Keratinocyte (primary cell): ENCODE results near the gene ETNK1.

ENCODE experiments used
- CTCF ChIP-seq, 3 experiments: IDR thresholded peaks in 1 of 3; conservative IDR thresholded peaks in 1 of 3; optimal IDR thresholded peaks in 1 of 3; 2 replicates in 2 of 3; 3 replicates in 1 of 3; pipeline versions ENCODE3 to v1.5.1; 2011; ENCODE audit warnings: low read length in 3 of 3, mild to moderate bottlenecking in 3 of 3, moderate library complexity in 2 of 3, control low read depth in 1 of 3, inconsistent platforms in 1 of 3; ENCODE audit not compliant: insufficient read depth in 2 of 3; ENCODE audit errors: extremely low read depth in 1 of 3
- EZH2 ChIP-seq: IDR thresholded peaks from one replicate; pipeline ENCODE4 v1.6.1; 2012; ENCODE audit warnings: inconsistent platforms, mild to moderate bottlenecking, low read length, moderate library complexity

DNA sequence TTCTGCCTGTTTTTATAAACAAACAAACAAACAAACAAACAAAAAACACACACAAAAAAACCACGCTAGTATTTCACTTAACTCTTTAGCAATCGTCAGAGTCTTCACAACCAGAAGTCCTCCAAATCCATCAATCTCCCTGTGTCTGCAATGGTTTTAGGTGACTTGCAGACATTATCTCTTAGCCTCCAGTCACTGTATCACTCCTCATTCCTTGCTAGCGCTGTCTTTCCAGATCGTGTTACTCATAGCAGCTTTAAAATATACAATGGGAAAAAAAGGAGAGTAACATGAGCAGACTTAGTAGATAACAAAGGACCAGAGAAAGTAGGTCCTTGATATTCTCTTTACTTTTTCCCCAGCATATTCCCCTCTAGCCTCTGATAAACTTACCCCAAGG lies 15.5 kb upstream of the ETNK1 start:
- no peak for TF ChIP-seq CTCF (optimal IDR thresholded peaks at IDR 0.05 in 1 of 3, IDR thresholded peaks at IDR 0.05 in 1 of 3, conservative IDR thresholded peaks at IDR 0.05 in 1 of 3; ENCODE audit: extremely low read depth in 1 of 3, insufficient read depth in 2 of 3, low read length in 3 of 3)
- no peak for TF ChIP-seq EZH2
